ENCODE data around the gene RAB29. TPM values are rescaled to one million over a fixed set of nuclear protein-coding genes. Genes with fewer than 3 reads are reported as not detected.

RAB29 gene
- total RNA-seq, 1 experiment from 2014 or later: 7.9 TPM

- TF ChIP-seq CTCF (conservative IDR thresholded peaks at IDR 0.05; ENCODE audit: low read depth, low read length) (no peak), EZH2 (IDR thresholded peaks at IDR 0.05; ENCODE audit: borderline replicate concordance, low read depth, low read length, poor library complexity, severe bottlenecking) (no peak)
- no peak for DNase-seq (ENCODE audit: low spot score)
- Histone ChIP-seq H3K9me3 (ENCODE audit: low read depth, low read length, poor library complexity, severe bottlenecking) (no peaks in the 10 kb centered on the region), H3K4me3 (ENCODE audit: low read depth, low read length, poor library complexity, severe bottlenecking) (no peak overlapping the region), H3K27ac (ENCODE audit: low read depth, low read length, poor library complexity, severe bottlenecking) (no peak overlapping the region), H3K27me3 (replicated peaks; ENCODE audit: insufficient read depth, low read depth, low read length, poor library complexity) (no peaks in the 10 kb centered on the region), H3K36me3 (ENCODE audit: insufficient read depth, low read length, poor library complexity, severe bottlenecking) (no peaks in the 10 kb centered on the region), H3K4me1 (ENCODE audit: insufficient read depth, low read length, poor library complexity, severe bottlenecking) (no peaks in the 10 kb centered on the region)
- intact Hi-C loops (cut with micrococcal nuclease; ENCODE audit: unreplicated experiment): no loop called here
- no TSS peak for BruUV-seq (replicated peaks)
- CTCF ChIA-PET: no interaction called here
- POLR2A ChIA-PET (ENCODE audit: low non-redundant PET): no interaction called here
These were observed 8.7 kb downstream of the RAB29 start for GRCh38 chr1:205766570-205766969.

GRCh38 chr1:205766038-205766437 lies 9.2 kb downstream of the RAB29 start:
- Histone ChIP-seq H3K9me3 (ENCODE audit: low read depth, low read length, poor library complexity, severe bottlenecking) (no peaks in the 10 kb centered on the region), H3K36me3 (ENCODE audit: insufficient read depth, low read length, poor library complexity, severe bottlenecking) (no peaks in the 10 kb centered on the region), H3K4me3 (ENCODE audit: low read depth, low read length, poor library complexity, severe bottlenecking) (no peak overlapping the region), H3K27ac (ENCODE audit: low read depth, low read length, poor library complexity, severe bottlenecking) (no peak overlapping the region), H3K27me3 (replicated peaks; ENCODE audit: insufficient read depth, low read depth, low read length, poor library complexity) (no peaks in the 10 kb centered on the region), H3K4me1 (ENCODE audit: insufficient read depth, low read length, poor library complexity, severe bottlenecking) (no peaks in the 10 kb centered on the region)
- intact Hi-C loops (cut with micrococcal nuclease; ENCODE audit: unreplicated experiment): no loop called here
- no peak for DNase-seq (ENCODE audit: low spot score)
- ChIA-PET POLR2A (ENCODE audit: low non-redundant PET) (no interaction called here), CTCF (no interaction called here)
- no TSS peak for BruUV-seq (replicated peaks)
- TF ChIP-seq CTCF (conservative IDR thresholded peaks at IDR 0.05; ENCODE audit: low read depth, low read length): no peak
- no peak for TF ChIP-seq EZH2 (IDR thresholded peaks at IDR 0.05; ENCODE audit: borderline replicate concordance, low read depth, low read length, poor library complexity, severe bottlenecking)

GRCh38 chr1:205764578-205764977 lies 10.7 kb downstream of the RAB29 start:
- no peaks in the 10 kb centered on the region for H3K27me3 ChIP-seq (replicated peaks; ENCODE audit: insufficient read depth, low read depth, low read length, poor library complexity)
- ChIA-PET CTCF (no interaction called here), POLR2A (ENCODE audit: low non-redundant PET) (no interaction called here)
- intact Hi-C loops (cut with micrococcal nuclease; ENCODE audit: unreplicated experiment): no loop called here
- H3K4me3 ChIP-seq (ENCODE audit: low read depth, low read length, poor library complexity, severe bottlenecking): no peak overlapping the region
- no TSS peak for BruUV-seq (replicated peaks)
- H3K27ac ChIP-seq (ENCODE audit: low read depth, low read length, poor library complexity, severe bottlenecking): no peak overlapping the region
- no peak for DNase-seq (ENCODE audit: low spot score)
- no peaks in the 10 kb centered on the region for H3K36me3 ChIP-seq (ENCODE audit: insufficient read depth, low read length, poor library complexity, severe bottlenecking)
- no peaks in the 10 kb centered on the region for H3K9me3 ChIP-seq (ENCODE audit: low read depth, low read length, poor library complexity, severe bottlenecking)
- no peak for TF ChIP-seq EZH2 (IDR thresholded peaks at IDR 0.05; ENCODE audit: borderline replicate concordance, low read depth, low read length, poor library complexity, severe bottlenecking)
- TF ChIP-seq CTCF (conservative IDR thresholded peaks at IDR 0.05; ENCODE audit: low read depth, low read length): no peak
- no peaks in the 10 kb centered on the region for H3K4me1 ChIP-seq (ENCODE audit: insufficient read depth, low read length, poor library complexity, severe bottlenecking)

All from A673 (cell line).